Astrocyte (in vitro differentiated cells and primary cell): ENCODE measurements around the gene ACYP2.

Experiments used
- EZH2 ChIP-seq: IDR thresholded peaks from 2 replicates; pipeline ENCODE4 v1.6.1; 2012; ENCODE audit warnings: mild to moderate bottlenecking, low read length, inconsistent platforms; ENCODE audit not compliant: insufficient read depth
- TF ChIP-seq, protein P1 (sequence below): IDR thresholded peaks from 2 replicates; pipeline ENCODE4 v1.5.1; 2011; ENCODE audit warnings: low read depth, mild to moderate bottlenecking, inconsistent platforms, low read length, moderate library complexity; ENCODE audit not compliant: insufficient read depth

GRCh38 chr2:54106631-54107454 is 8.6 kb upstream of the ACYP2 start:
- TF ChIP-seq, protein P1, sequence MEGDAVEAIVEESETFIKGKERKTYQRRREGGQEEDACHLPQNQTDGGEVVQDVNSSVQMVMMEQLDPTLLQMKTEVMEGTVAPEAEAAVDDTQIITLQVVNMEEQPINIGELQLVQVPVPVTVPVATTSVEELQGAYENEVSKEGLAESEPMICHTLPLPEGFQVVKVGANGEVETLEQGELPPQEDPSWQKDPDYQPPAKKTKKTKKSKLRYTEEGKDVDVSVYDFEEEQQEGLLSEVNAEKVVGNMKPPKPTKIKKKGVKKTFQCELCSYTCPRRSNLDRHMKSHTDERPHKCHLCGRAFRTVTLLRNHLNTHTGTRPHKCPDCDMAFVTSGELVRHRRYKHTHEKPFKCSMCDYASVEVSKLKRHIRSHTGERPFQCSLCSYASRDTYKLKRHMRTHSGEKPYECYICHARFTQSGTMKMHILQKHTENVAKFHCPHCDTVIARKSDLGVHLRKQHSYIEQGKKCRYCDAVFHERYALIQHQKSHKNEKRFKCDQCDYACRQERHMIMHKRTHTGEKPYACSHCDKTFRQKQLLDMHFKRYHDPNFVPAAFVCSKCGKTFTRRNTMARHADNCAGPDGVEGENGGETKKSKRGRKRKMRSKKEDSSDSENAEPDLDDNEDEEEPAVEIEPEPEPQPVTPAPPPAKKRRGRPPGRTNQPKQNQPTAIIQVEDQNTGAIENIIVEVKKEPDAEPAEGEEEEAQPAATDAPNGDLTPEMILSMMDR: peak; percentile 91
- TF ChIP-seq EZH2: no peak
